Measurements from ENCODE around the gene SIAE. TPM values are rescaled to one million over a fixed set of nuclear protein-coding genes. Genes with fewer than 3 reads are reported as not detected.
A peak's percentile ranks its signal among the peaks of the same experiment; 100 is the strongest.

The SIAE gene
- total and polyA plus RNA-seq, 10 of the 15 experiments (the other 5 are each of a cell fraction or from before 2014, with no cell fraction given): 0.93 to 6.9 (median 4.2) TPM

DNA sequence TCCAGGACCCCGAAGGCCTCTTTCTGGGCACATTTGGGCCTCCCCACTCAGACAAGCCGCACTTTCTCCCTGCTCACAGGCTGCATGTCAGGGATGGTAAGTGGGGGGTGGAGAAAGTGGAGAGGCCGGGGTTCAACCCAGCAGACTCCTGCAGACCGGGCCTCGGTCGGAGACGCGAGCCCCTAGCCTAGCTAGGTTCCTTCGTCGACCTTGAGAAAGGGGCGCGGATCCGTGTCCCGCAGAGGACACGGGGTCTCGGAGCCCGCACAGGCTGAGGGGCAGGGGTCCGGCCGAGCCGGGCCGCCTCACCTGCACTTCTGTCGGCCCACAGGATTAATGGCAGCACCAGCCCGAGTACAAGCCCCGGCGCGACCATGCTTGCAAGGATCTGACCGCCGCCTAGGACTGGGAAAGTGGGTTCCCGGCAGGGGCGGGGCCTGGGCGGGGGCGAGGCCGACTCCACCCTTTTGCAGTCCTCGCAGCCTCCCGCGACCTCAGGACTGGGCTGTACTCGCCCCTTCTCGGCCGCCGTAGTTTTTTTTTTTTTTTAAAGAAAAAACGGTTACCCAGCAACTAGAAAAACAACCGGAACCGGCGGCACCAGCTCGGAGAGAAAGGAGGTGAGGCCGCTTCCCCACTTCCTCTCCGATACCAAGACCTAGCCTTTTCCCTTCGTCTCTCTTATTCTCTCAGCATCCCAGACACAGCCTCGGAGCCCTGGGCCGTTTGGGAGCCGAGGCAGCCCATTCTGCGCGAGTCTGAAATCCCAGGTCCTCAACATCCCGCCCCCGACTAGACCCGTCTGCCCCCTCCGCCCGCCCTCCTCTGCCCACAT is at the start of gene SIAE, which contains the start of gene SPA17 (continued):
- TF ChIP-seq TCF3 (IDR thresholded peaks at IDR 0.05; ENCODE audit: borderline replicate concordance, insufficient read depth, low read depth, low read length): no peak
- TF ChIP-seq, protein P1, sequence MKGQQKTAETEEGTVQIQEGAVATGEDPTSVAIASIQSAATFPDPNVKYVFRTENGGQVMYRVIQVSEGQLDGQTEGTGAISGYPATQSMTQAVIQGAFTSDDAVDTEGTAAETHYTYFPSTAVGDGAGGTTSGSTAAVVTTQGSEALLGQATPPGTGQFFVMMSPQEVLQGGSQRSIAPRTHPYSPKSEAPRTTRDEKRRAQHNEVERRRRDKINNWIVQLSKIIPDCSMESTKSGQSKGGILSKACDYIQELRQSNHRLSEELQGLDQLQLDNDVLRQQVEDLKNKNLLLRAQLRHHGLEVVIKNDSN (IDR thresholded peaks at IDR 0.05; ENCODE audit: borderline replicate concordance, extremely low read length, insufficient read depth, low read depth, low read length): no peak
- no peak for TF ChIP-seq ZNF207 (IDR thresholded peaks at IDR 0.05; ENCODE audit: borderline replicate concordance)
- TF ChIP-seq, protein P2, sequence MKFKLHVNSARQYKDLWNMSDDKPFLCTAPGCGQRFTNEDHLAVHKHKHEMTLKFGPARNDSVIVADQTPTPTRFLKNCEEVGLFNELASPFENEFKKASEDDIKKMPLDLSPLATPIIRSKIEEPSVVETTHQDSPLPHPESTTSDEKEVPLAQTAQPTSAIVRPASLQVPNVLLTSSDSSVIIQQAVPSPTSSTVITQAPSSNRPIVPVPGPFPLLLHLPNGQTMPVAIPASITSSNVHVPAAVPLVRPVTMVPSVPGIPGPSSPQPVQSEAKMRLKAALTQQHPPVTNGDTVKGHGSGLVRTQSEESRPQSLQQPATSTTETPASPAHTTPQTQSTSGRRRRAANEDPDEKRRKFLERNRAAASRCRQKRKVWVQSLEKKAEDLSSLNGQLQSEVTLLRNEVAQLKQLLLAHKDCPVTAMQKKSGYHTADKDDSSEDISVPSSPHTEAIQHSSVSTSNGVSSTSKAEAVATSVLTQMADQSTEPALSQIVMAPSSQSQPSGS (IDR thresholded peaks at IDR 0.05; ENCODE audit: low read length): no peak
- TF ChIP-seq CBX3 (IDR thresholded peaks at IDR 0.05; ENCODE audit: borderline replicate concordance, low read depth): no peak
- no peak for TF ChIP-seq ESRRA (IDR thresholded peaks at IDR 0.05; ENCODE audit: low read length)
- peak; percentile 36; the same call in 1 of the 2 replicates for TF ChIP-seq CBX5 (IDR thresholded peaks at IDR 0.05; ENCODE audit: low read depth)
- no peak for TF ChIP-seq RBBP5 (conservative IDR thresholded peaks at IDR 0.05)
- TF ChIP-seq KLF5 (IDR thresholded peaks at IDR 0.05; ENCODE audit: partially characterized antibody): no peak
- TF ChIP-seq, protein P3, sequence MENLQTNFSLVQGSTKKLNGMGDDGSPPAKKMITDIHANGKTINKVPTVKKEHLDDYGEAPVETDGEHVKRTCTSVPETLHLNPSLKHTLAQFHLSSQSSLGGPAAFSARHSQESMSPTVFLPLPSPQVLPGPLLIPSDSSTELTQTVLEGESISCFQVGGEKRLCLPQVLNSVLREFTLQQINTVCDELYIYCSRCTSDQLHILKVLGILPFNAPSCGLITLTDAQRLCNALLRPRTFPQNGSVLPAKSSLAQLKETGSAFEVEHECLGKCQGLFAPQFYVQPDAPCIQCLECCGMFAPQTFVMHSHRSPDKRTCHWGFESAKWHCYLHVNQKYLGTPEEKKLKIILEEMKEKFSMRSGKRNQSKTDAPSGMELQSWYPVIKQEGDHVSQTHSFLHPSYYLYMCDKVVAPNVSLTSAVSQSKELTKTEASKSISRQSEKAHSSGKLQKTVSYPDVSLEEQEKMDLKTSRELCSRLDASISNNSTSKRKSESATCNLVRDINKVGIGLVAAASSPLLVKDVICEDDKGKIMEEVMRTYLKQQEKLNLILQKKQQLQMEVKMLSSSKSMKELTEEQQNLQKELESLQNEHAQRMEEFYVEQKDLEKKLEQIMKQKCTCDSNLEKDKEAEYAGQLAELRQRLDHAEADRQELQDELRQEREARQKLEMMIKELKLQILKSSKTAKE (IDR thresholded peaks at IDR 0.05; ENCODE audit: low read depth, poor library complexity, severe bottlenecking): no peak
- TF ChIP-seq LARP7 (IDR thresholded peaks at IDR 0.05): no peak
- TF ChIP-seq POU2F2 (IDR thresholded peaks at IDR 0.05; ENCODE audit: borderline replicate concordance, low read depth, low read length): no peak
- TF ChIP-seq EGR1 (IDR thresholded peaks at IDR 0.05; ENCODE audit: borderline replicate concordance in 1 of 2, low read depth in 2 of 2, low read length in 2 of 2): peak in 1 of 2 experiments; percentile 65; a peak in 1 of 3 replicates
- no peak for TF ChIP-seq ETV6 (conservative IDR thresholded peaks at IDR 0.05 in 1 of 2, IDR thresholded peaks at IDR 0.05 in 1 of 2; ENCODE audit: borderline replicate concordance in 1 of 2, low read depth in 1 of 2)
- TF ChIP-seq, protein P4, sequence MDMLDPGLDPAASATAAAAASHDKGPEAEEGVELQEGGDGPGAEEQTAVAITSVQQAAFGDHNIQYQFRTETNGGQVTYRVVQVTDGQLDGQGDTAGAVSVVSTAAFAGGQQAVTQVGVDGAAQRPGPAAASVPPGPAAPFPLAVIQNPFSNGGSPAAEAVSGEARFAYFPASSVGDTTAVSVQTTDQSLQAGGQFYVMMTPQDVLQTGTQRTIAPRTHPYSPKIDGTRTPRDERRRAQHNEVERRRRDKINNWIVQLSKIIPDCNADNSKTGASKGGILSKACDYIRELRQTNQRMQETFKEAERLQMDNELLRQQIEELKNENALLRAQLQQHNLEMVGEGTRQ (IDR thresholded peaks at IDR 0.05; ENCODE audit: borderline replicate concordance, low read depth, low read length): no peak
- no peak for TF ChIP-seq RFX5 (IDR thresholded peaks at IDR 0.05; ENCODE audit: low read depth, low read length)
- TF ChIP-seq ATF7 (IDR thresholded peaks at IDR 0.05; ENCODE audit: low read depth): peak; percentile 62; the same call in 1 of the 2 replicates
- peak; percentile 44 for TF ChIP-seq RUNX3 (IDR thresholded peaks at IDR 0.05; ENCODE audit: low read length)
- no peak for TF ChIP-seq ZSCAN29 (IDR thresholded peaks at IDR 0.05)
- TF ChIP-seq FOXM1 (IDR thresholded peaks at IDR 0.05; ENCODE audit: low read depth, low read length): no peak
- no peak for TF ChIP-seq NFYB (IDR thresholded peaks at IDR 0.05; ENCODE audit: insufficient read depth, low read depth, low read length)
- TF ChIP-seq STAT3 (IDR thresholded peaks at IDR 0.05; ENCODE audit: low read depth, low read length): no peak
- peak; percentile 45 to 49; a peak in 2 of 4 replicates for TF ChIP-seq BHLHE40 (IDR thresholded peaks at IDR 0.05; ENCODE audit: borderline replicate concordance in 1 of 2, low read depth in 2 of 2, low read length in 1 of 2)
- no peak for TF ChIP-seq HDGF (IDR thresholded peaks at IDR 0.05)
- TF ChIP-seq MTA2 (IDR thresholded peaks at IDR 0.05; ENCODE audit: low read depth): no peak
